Measurements from ENCODE around the gene CCR4. TPM values are rescaled to one million over a fixed set of nuclear protein-coding genes. Genes with fewer than 3 reads are reported as not detected.
"Not testable (repeated sequence)": the region's sequence is repeated elsewhere in the genome, so short reads cannot be mapped to it uniquely, and the experiment has no call there.

Gene CCR4
- total RNA-seq, 1 experiment from 2014 or later: 0.22 TPM

GRCh38 chr3:32930161-32930560, 21.3 kb upstream of the CCR4 start:
- DNase-seq (ENCODE audit: low spot score) (no peak), ATAC-seq (no peak)
- ChIA-PET CTCF (interaction anchor here (0.6 to 1.3 kb wide), 2 partner anchors 56 to 339 kb away, joined by 4 read pairs; no protein-coding TSS in a partner anchor), POLR2A (no interaction called here)
- H3K4me1 Mint-ChIP-seq: peaks cover 18% of the 10 kb centered on the region
- TF ChIP-seq, protein P1, sequence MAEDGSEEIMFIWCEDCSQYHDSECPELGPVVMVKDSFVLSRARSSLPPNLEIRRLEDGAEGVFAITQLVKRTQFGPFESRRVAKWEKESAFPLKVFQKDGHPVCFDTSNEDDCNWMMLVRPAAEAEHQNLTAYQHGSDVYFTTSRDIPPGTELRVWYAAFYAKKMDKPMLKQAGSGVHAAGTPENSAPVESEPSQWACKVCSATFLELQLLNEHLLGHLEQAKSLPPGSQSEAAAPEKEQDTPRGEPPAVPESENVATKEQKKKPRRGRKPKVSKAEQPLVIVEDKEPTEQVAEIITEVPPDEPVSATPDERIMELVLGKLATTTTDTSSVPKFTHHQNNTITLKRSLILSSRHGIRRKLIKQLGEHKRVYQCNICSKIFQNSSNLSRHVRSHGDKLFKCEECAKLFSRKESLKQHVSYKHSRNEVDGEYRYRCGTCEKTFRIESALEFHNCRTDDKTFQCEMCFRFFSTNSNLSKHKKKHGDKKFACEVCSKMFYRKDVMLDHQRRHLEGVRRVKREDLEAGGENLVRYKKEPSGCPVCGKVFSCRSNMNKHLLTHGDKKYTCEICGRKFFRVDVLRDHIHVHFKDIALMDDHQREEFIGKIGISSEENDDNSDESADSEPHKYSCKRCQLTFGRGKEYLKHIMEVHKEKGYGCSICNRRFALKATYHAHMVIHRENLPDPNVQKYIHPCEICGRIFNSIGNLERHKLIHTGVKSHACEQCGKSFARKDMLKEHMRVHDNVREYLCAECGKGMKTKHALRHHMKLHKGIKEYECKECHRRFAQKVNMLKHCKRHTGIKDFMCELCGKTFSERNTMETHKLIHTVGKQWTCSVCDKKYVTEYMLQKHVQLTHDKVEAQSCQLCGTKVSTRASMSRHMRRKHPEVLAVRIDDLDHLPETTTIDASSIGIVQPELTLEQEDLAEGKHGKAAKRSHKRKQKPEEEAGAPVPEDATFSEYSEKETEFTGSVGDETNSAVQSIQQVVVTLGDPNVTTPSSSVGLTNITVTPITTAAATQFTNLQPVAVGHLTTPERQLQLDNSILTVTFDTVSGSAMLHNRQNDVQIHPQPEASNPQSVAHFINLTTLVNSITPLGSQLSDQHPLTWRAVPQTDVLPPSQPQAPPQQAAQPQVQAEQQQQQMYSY (CRISPR knock-in tag; IDR thresholded peaks at IDR 0.05): no peak
- no peak for TF ChIP-seq ATF3 (CRISPR knock-in tag; conservative IDR thresholded peaks at IDR 0.05)
- no peak for TF ChIP-seq NFATC4 (CRISPR knock-in tag; IDR thresholded peaks at IDR 0.05)
- TF ChIP-seq ZBTB21 (CRISPR knock-in tag; IDR thresholded peaks at IDR 0.05; ENCODE audit: borderline replicate concordance): no peak
- TF ChIP-seq, protein P2, sequence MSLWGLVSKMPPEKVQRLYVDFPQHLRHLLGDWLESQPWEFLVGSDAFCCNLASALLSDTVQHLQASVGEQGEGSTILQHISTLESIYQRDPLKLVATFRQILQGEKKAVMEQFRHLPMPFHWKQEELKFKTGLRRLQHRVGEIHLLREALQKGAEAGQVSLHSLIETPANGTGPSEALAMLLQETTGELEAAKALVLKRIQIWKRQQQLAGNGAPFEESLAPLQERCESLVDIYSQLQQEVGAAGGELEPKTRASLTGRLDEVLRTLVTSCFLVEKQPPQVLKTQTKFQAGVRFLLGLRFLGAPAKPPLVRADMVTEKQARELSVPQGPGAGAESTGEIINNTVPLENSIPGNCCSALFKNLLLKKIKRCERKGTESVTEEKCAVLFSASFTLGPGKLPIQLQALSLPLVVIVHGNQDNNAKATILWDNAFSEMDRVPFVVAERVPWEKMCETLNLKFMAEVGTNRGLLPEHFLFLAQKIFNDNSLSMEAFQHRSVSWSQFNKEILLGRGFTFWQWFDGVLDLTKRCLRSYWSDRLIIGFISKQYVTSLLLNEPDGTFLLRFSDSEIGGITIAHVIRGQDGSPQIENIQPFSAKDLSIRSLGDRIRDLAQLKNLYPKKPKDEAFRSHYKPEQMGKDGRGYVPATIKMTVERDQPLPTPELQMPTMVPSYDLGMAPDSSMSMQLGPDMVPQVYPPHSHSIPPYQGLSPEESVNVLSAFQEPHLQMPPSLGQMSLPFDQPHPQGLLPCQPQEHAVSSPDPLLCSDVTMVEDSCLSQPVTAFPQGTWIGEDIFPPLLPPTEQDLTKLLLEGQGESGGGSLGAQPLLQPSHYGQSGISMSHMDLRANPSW (CRISPR knock-in tag; conservative IDR thresholded peaks at IDR 0.05; ENCODE audit: low read depth): no peak
- no peak for TF ChIP-seq TP53 (CRISPR knock-in tag; IDR thresholded peaks at IDR 0.05)
- TF ChIP-seq FOXK1 (CRISPR knock-in tag; IDR thresholded peaks at IDR 0.05): no peak
- TF ChIP-seq E2F4 (CRISPR knock-in tag; IDR thresholded peaks at IDR 0.05; ENCODE audit: borderline replicate concordance, low read depth): no peak
- no peak for TF ChIP-seq SOX15 (CRISPR knock-in tag; IDR thresholded peaks at IDR 0.05)
- peaks cover 10% of the 10 kb centered on the region for H3K27me3 Mint-ChIP-seq (ENCODE audit: low read depth)
- H3K4me3 Mint-ChIP-seq: no peak overlapping the region
- H3K27ac Mint-ChIP-seq: no peak overlapping the region
- peaks cover 20% of the 10 kb centered on the region for H3K36me3 Mint-ChIP-seq
- H3K9me3 Mint-ChIP-seq: peaks cover 32% of the 10 kb centered on the region

- H3K27ac Mint-ChIP-seq; H3K27me3 Mint-ChIP-seq (ENCODE audit: low read depth); ATAC-seq; H3K4me3 Mint-ChIP-seq; DNase-seq (ENCODE audit: low spot score): not testable (repeated sequence)
- ChIA-PET CTCF (interaction anchor here (1.3 kb wide), 1 partner anchor 57 kb away, joined by 4 read pairs; no protein-coding TSS in a partner anchor), POLR2A (interaction anchor here (0.6 kb wide), 1 partner anchor 148 kb away, joined by 5 read pairs; no protein-coding TSS in a partner anchor)
- Mint-ChIP-seq H3K4me1 (peaks cover 18% of the 10 kb centered on the region), H3K36me3 (peaks cover 27% of the 10 kb centered on the region), H3K9me3 (peaks cover 39% of the 10 kb centered on the region)
Observed at GRCh38 chr3:32931273-32931672, 20.2 kb upstream of the CCR4 start.

DNA sequence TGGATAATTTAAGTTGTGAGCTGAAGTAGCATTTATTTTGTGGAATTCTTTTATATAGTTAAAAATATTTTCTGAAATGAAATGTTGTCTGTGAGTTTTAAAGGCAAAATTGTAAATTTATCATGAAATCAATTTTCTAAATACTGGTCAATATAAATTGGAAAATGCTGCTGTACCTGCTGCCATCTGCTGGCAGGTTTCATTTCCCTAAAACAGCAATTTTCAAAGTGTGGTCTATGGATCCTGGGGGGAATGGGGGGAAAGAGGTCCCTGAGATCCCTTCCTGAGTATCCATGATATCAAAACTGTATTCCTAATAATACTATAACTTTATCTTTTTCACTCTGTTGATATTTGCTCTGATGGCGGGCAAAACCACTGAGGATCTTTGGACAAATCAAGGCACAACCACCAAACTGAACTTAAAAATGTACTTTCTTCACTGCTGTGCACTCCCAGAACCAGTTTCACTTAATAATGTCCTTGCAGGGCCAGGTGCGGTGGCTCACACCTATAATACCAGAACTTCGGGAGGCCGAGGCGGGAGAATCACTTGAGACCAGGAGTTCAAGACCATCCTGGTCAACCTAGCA, 17.2 kb upstream of the CCR4 start:
- CTCF ChIA-PET: interaction anchor here (0.7 to 1.5 kb wide), 5 partner anchors 31 to 203 kb away, joined by 3 to 5 read pairs (median 4); no protein-coding TSS in a partner anchor
- peaks cover 27% of the 10 kb centered on the region for H3K36me3 Mint-ChIP-seq
- TF ChIP-seq, protein P1 (CRISPR knock-in tag; IDR thresholded peaks at IDR 0.05): peak; percentile 64; the same call in 1 of the 2 replicates
- TF ChIP-seq GABPB1 (CRISPR knock-in tag; IDR thresholded peaks at IDR 0.05): no peak
- TF ChIP-seq, protein P3, sequence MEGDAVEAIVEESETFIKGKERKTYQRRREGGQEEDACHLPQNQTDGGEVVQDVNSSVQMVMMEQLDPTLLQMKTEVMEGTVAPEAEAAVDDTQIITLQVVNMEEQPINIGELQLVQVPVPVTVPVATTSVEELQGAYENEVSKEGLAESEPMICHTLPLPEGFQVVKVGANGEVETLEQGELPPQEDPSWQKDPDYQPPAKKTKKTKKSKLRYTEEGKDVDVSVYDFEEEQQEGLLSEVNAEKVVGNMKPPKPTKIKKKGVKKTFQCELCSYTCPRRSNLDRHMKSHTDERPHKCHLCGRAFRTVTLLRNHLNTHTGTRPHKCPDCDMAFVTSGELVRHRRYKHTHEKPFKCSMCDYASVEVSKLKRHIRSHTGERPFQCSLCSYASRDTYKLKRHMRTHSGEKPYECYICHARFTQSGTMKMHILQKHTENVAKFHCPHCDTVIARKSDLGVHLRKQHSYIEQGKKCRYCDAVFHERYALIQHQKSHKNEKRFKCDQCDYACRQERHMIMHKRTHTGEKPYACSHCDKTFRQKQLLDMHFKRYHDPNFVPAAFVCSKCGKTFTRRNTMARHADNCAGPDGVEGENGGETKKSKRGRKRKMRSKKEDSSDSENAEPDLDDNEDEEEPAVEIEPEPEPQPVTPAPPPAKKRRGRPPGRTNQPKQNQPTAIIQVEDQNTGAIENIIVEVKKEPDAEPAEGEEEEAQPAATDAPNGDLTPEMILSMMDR (IDR thresholded peaks at IDR 0.05): peak; percentile 28; the same call in 1 of the 2 replicates
- peaks cover 3% of the 10 kb centered on the region; the same call in 1 of the 2 replicates for H3K27me3 Mint-ChIP-seq (ENCODE audit: low read depth)
- no peak overlapping the region for H3K4me3 Mint-ChIP-seq
- no peak overlapping the region for H3K27ac Mint-ChIP-seq
- POLR2A ChIA-PET: interaction anchor here (0.6 kb wide), 1 partner anchor 208 kb away, joined by 3 read pairs; no protein-coding TSS in a partner anchor
- 0 out of 2 replicates have a peak, but pooled peaks have one; percentile 34 for ATAC-seq
- H3K4me1 Mint-ChIP-seq: peaks cover 9% of the 10 kb centered on the region
- peaks cover 30% of the 10 kb centered on the region for H3K9me3 Mint-ChIP-seq
- peak; percentile 26 for DNase-seq (ENCODE audit: low spot score)
